H1 (cell line): ENCODE results near the gene OR13J1. TPM values are rescaled to one million over a fixed set of nuclear protein-coding genes. Genes with fewer than 3 reads are reported as not detected.

Experiments
- CTCF ChIA-PET: fragments of 300-600 bp; sonication (Branson Sonifier 250); formaldehyde crosslinking; loops from one replicate; lab custom pipeline; 2021; ENCODE audit not compliant: partially characterized antibody; lab: Charles Lee
- POLR2A ChIA-PET: fragments of 300-600 bp; sonication (Branson Sonifier 250); formaldehyde crosslinking; loops from one replicate; lab custom pipeline; 2021; ENCODE audit warnings: inconsistent platforms; ENCODE audit not compliant: partially characterized antibody; lab: Charles Lee
- DNase-seq, 2 experiments: peaks; one replicate each; pipeline versions ENCODE4 v3.0.0 to v3.0.0-alpha.2; 2010 to 2022; ENCODE audit warnings: low spot score in 2 of 2, low read depth in 1 of 2, mixed read lengths in 1 of 2
- FAIRE-seq: peaks from 2 replicates; lab custom pipeline; 2011; peaks lifted over from hg19 to GRCh38; lab: Jason Lieb, UNC
- H2AFZ ChIP-seq: 2 replicates; pipeline ENCODE4 v1.8.1; 2012; ENCODE audit warnings: low read length, inconsistent platforms
- H2AK5ac ChIP-seq: 2 replicates; pipeline ENCODE4 v1.6.1; 2013; ENCODE audit warnings: low read depth, low read length
- H2BK120ac ChIP-seq: replicated peaks from 2 replicates; pipeline ENCODE3; 2013; ENCODE audit warnings: low read depth, low read length, inconsistent platforms
- H2BK12ac ChIP-seq: 2 replicates; pipeline ENCODE4 v1.6.1; 2013; ENCODE audit warnings: low read depth, low read length
- H2BK15ac ChIP-seq: 2 replicates; pipeline ENCODE4 v1.6.1; 2013; ENCODE audit warnings: low read length
- H2BK20ac ChIP-seq: 2 replicates; pipeline ENCODE4 v1.6.1; 2013; ENCODE audit warnings: low read length
- H2BK5ac ChIP-seq: 2 replicates; pipeline ENCODE4 v1.6.1; 2013; ENCODE audit warnings: low read depth, low read length
- H3K14ac ChIP-seq: 2 replicates; pipeline ENCODE4 v1.6.1; 2013; ENCODE audit warnings: inconsistent platforms; ENCODE audit not compliant: insufficient read length
- H3K18ac ChIP-seq: 2 replicates; pipeline ENCODE4 v1.6.1; 2013; ENCODE audit warnings: low read length; ENCODE audit errors: extremely low read depth
- H3K23ac ChIP-seq: 2 replicates; pipeline ENCODE4 v1.6.1; 2013; ENCODE audit warnings: inconsistent platforms; ENCODE audit not compliant: insufficient read length
- H3K23me2 ChIP-seq: 2 replicates; pipeline ENCODE4 v1.6.1; 2013; ENCODE audit warnings: low read depth, low read length
- H3K27ac ChIP-seq: 2 replicates; pipeline ENCODE4 v1.6.1; 2011; ENCODE audit warnings: low read depth, low read length, inconsistent platforms
- H3K27me3 ChIP-seq, 4 experiments: replicated peaks in 1 of 4; 1 replicate in 1 of 4; 2 replicates in 3 of 4; pipeline versions ENCODE4 v1.6.1 to v1.8.1; 2011 to 2013; ENCODE audit warnings: low read length in 3 of 4, mild to moderate bottlenecking in 3 of 4, inconsistent platforms in 2 of 4, mixed read lengths in 2 of 4, moderate library complexity in 1 of 4; ENCODE audit not compliant: control insufficient read depth in 3 of 4, insufficient read depth in 3 of 4; ENCODE audit errors: extremely low read depth in 1 of 4
- H3K36me3 ChIP-seq, 4 experiments: 2 replicates each; pipeline versions ENCODE4 v1.6.1 to v1.8.1; 2011 to 2013; ENCODE audit warnings: mild to moderate bottlenecking in 4 of 4, low read length in 3 of 4, moderate library complexity in 2 of 4, control low read depth in 1 of 4, inconsistent platforms in 1 of 4; ENCODE audit not compliant: insufficient read depth in 4 of 4, control insufficient read depth in 2 of 4
- H3K4ac ChIP-seq: replicated peaks from 2 replicates; pipeline ENCODE3; 2013; ENCODE audit warnings: low read length, low read depth, mixed read lengths, inconsistent platforms; ENCODE audit not compliant: insufficient read length
- H3K4me1 ChIP-seq, 4 experiments: replicated peaks in 1 of 4; 1 replicate in 1 of 4; 2 replicates in 3 of 4; pipeline versions ENCODE4 v1.6.1 to v1.8.1; 2011 to 2013; ENCODE audit warnings: low read length in 3 of 4, inconsistent platforms in 2 of 4, mixed read lengths in 1 of 4; ENCODE audit not compliant: insufficient read depth in 4 of 4, control insufficient read depth in 3 of 4
- H3K4me2 ChIP-seq, 2 experiments: 2 replicates each; pipeline versions ENCODE4 v1.6.1 to v1.8.1; 2011 to 2013; ENCODE audit warnings: low read depth in 2 of 2, low read length in 2 of 2, control low read depth in 1 of 2, inconsistent platforms in 1 of 2, mild to moderate bottlenecking in 1 of 2; ENCODE audit not compliant: insufficient read depth in 1 of 2
- H3K4me3 ChIP-seq, 4 experiments: fragments of 200-600, 300-600 bp in 1 of 4; sonication (generic), shearing (Covaris generic), sonication (Bioruptor Twin) in 1 of 4; 2 replicates each; pipeline versions ENCODE4 v1.5.1 to v1.8.1; 2011 to 2016; ENCODE audit warnings: low read length in 4 of 4, low read depth in 3 of 4, control low read depth in 2 of 4, inconsistent platforms in 2 of 4, mild to moderate bottlenecking in 2 of 4, mixed read lengths in 1 of 4, moderate library complexity in 1 of 4; ENCODE audit not compliant: insufficient read depth in 2 of 4; ENCODE audit errors: extremely low read depth in 1 of 4
- H3K56ac ChIP-seq: replicated peaks from 2 replicates; pipeline ENCODE3; 2013; ENCODE audit warnings: low read depth, mild to moderate bottlenecking, mixed read lengths, low read length, inconsistent platforms; ENCODE audit not compliant: insufficient read length
- H3K79me1 ChIP-seq: 2 replicates; pipeline ENCODE4 v1.6.1; 2013; ENCODE audit warnings: low read depth, low read length, control low read depth
- H3K79me2 ChIP-seq, 2 experiments: 2 replicates each; pipeline versions ENCODE4 v1.6.1 to v1.8.1; 2012 to 2013; ENCODE audit warnings: low read length in 2 of 2, mild to moderate bottlenecking in 2 of 2, inconsistent platforms in 1 of 2; ENCODE audit not compliant: insufficient read depth in 2 of 2, control insufficient read depth in 1 of 2
- H3K9ac ChIP-seq, 4 experiments: replicated peaks in 1 of 4; 1 replicate in 1 of 4; 2 replicates in 3 of 4; pipeline versions ENCODE4 v1.6.1 to v1.8.1; 2011 to 2013; ENCODE audit warnings: low read depth in 3 of 4, low read length in 3 of 4, control low read depth in 2 of 4, mild to moderate bottlenecking in 2 of 4, moderate library complexity in 2 of 4, inconsistent platforms in 1 of 4; ENCODE audit errors: extremely low read depth in 1 of 4
- H3K9me3 ChIP-seq, 2 experiments: 2 replicates each; pipeline versions ENCODE4 v1.6.1 to v1.8.1; 2012 to 2013; ENCODE audit warnings: mild to moderate bottlenecking in 2 of 2, moderate library complexity in 2 of 2, control low read depth in 1 of 2, inconsistent platforms in 1 of 2, low read depth in 1 of 2, low read length in 1 of 2, mixed read lengths in 1 of 2; ENCODE audit not compliant: insufficient read depth in 2 of 2
- H4K20me1 ChIP-seq, 2 experiments: replicated peaks in 1 of 2; 2 replicates each; pipeline versions ENCODE3 to v1.8.1; 2011 to 2013; ENCODE audit warnings: inconsistent platforms in 2 of 2, low read length in 2 of 2, mild to moderate bottlenecking in 1 of 2; ENCODE audit not compliant: insufficient read depth in 2 of 2, control insufficient read depth in 1 of 2
- H4K5ac ChIP-seq: 2 replicates; pipeline ENCODE4 v1.6.1; 2013; ENCODE audit warnings: low read length, low read depth, mixed read lengths, inconsistent platforms; ENCODE audit not compliant: insufficient read length
- H4K8ac ChIP-seq: 2 replicates; pipeline ENCODE4 v1.8.0; 2013; ENCODE audit warnings: mild to moderate bottlenecking, moderate library complexity, low read length, inconsistent platforms; ENCODE audit not compliant: insufficient read depth; ENCODE audit errors: extremely low read depth
- H4K91ac ChIP-seq: replicated peaks from 2 replicates; pipeline ENCODE3; 2013; ENCODE audit warnings: low read length, mixed read lengths, inconsistent platforms; ENCODE audit not compliant: insufficient read length
- ASH2L ChIP-seq: fragments of 200-600, 300-600 bp; sonication (generic); IDR thresholded peaks from one replicate; pipeline ENCODE4 v1.7.1; 2017; ENCODE audit warnings: low read length
- CHD1 ChIP-seq: IDR thresholded peaks from 2 replicates; pipeline ENCODE4 v1.6.1; 2012; ENCODE audit warnings: low read depth, low read length, improper control_type of control experiment
- FOSL1 ChIP-seq: IDR thresholded peaks from 2 replicates; pipeline ENCODE4 v1.6.1; 2011; ENCODE audit warnings: mild to moderate bottlenecking, low read depth, low read length, moderate library complexity; ENCODE audit not compliant: insufficient read depth
- KDM1A ChIP-seq: fragments of 200-600, 300-600 bp; sonication (generic); IDR thresholded peaks from 2 replicates; pipeline ENCODE4 v1.7.1; 2016; ENCODE audit warnings: mild to moderate bottlenecking, low read length, borderline replicate concordance
- NRF1 ChIP-seq: IDR thresholded peaks from 2 replicates; pipeline ENCODE4 v1.6.1; 2011; ENCODE audit warnings: mild to moderate bottlenecking, low read depth, low read length, improper control_type of control experiment
- WGBS, 2 experiments: shearing (Covaris generic) in 1 of 2; methylation state at CpG; one replicate each; pipeline versions ENCODE4 v1.1.6 to v1.1.7; 2013 to 2015; ENCODE audit warnings: low lambda C conversion rate in 2 of 2, mixed read lengths in 2 of 2, inconsistent platforms in 1 of 2, low coverage in 1 of 2, missing lambda C conversion rate in 1 of 2; ENCODE audit not compliant: insufficient replicate concordance in 2 of 2, insufficient coverage in 1 of 2, insufficient read length in 1 of 2; ENCODE audit errors: extremely low coverage in 1 of 2, missing lambda C conversion rate in 1 of 2; 5-methylcytosine and 5-hydroxymethylcytosine counted together
- polyA plus RNA-seq, 7 experiments: library from polyadenylated mRNA; depleted of rRNA in 3 of 7; stranded (reverse) in 5 of 7; unstranded in 2 of 7; fragments of >200 nt in 5 of 7; fragments of 200-250 nt in 2 of 7; gene quantifications; 1 replicate in 5 of 7; 2 replicates in 1 of 7; 4 replicates in 1 of 7; pipeline versions ENCODE4 v1.2.1 to v1.2.3, GENCODE V29; 2011 to 2013; ENCODE audit warnings: missing spikeins in 2 of 7, mixed read lengths in 2 of 7
- total RNA-seq: library from RNA; stranded (reverse); fragmentation: NEBNext Ultra II Directional; extraction: Animal tissue kit (Norgen Biotek cat#: 25700); gene quantifications from 2 replicates; pipeline ENCODE4 v1.2.1, GENCODE V29; 2021

Gene OR13J1
- total and polyA plus RNA-seq, 2 of the 8 experiments (the other 6 are each of a cell fraction or from before 2014, with no cell fraction given): not detected

GRCh38 chr9:35871545-35871944 is 1.3 kb upstream of the OR13J1 start:
- Histone ChIP-seq H2AK5ac (no peak overlapping the region), H3K4me2 (no peak overlapping the region)
- CTCF ChIA-PET: interaction anchor here (0.8 to 2.1 kb wide), 3 partner anchors 10 to 38 kb away, joined by 3 to 7 read pairs (median 3); no protein-coding TSS in a partner anchor

More at GRCh38 chr9:35871545-35871944, 1.3 kb upstream of the OR13J1 start:
- no peak overlapping the region for H4K91ac ChIP-seq
- H3K4ac ChIP-seq: no peak overlapping the region
- no peak overlapping the region for H3K56ac ChIP-seq
- no peak overlapping the region for H2BK5ac ChIP-seq
- no peak overlapping the region for H3K27ac ChIP-seq
- peaks cover 0 to 3% of the 10 kb centered on the region in 2 experiments for H4K20me1 ChIP-seq
- no peak overlapping the region for H3K23ac ChIP-seq
- no peak for FAIRE-seq
- H4K8ac ChIP-seq: no peak overlapping the region
- H3K4me1 ChIP-seq: peaks cover 0 to 8% (median 6%) of the 10 kb centered on the region in 4 experiments; a peak in 6 of 7 replicates
- peaks cover 0 to 3% of the 10 kb centered on the region in 2 experiments; a peak in 2 of 4 replicates for H3K9me3 ChIP-seq
- H4K5ac ChIP-seq: no peak overlapping the region
- H3K9ac ChIP-seq: no peak overlapping the region
- no peak overlapping the region for H3K18ac ChIP-seq
- TF ChIP-seq KDM1A (no peak), CHD1 (no peak), ASH2L (no peak), FOSL1 (no peak), NRF1 (no peak)
- TF ChIP-seq, all 59 proteins: peak for 0
- H2BK120ac ChIP-seq: no peak overlapping the region
- H2BK15ac ChIP-seq: no peak overlapping the region
- 89% methylated on average over 3 of the region's 3 CpGs; no CpG with 5 or more reads in 1 of the 2 experiments for WGBS, 2 experiments
- no peak overlapping the region for H2AFZ ChIP-seq
- no peaks in the 10 kb centered on the region for H3K79me2 ChIP-seq
- H3K14ac ChIP-seq: no peak overlapping the region
- H3K79me1 ChIP-seq: no peaks in the 10 kb centered on the region
- H3K23me2 ChIP-seq: no peaks in the 10 kb centered on the region
- H3K36me3 ChIP-seq: no peaks in the 10 kb centered on the region
- H2BK20ac ChIP-seq: no peak overlapping the region; the same call in 1 of the 2 replicates
- peaks cover 0 to 2% (median 0%) of the 10 kb centered on the region in 4 experiments; a peak in 1 of 7 replicates for H3K27me3 ChIP-seq
- H2BK12ac ChIP-seq: peak overlapping the region; percentile 33; the same call in 1 of the 2 replicates
- DNase-seq: peak in 1 of 2 experiments; percentile 35
- H3K4me3 ChIP-seq: no peak overlapping the region
- POLR2A ChIA-PET: interaction anchor here (1.8 kb wide), 1 partner anchor 10 kb away, joined by 5 read pairs; no protein-coding TSS in a partner anchor
